ENCODE results near the gene PCARE. TPM values are rescaled to one million over a fixed set of nuclear protein-coding genes. Genes with fewer than 3 reads are reported as not detected.

PCARE gene
- total RNA-seq: not detected in 2 replicates

GRCh38 chr2:29074411-29074810, at the start of gene PCARE:
Gene PCARE (minus strand): TSS chr2:29074523. CDS start chr2:29074261, 262 bp downstream.

GRCh38 chr2:29114946-29115609, 40.8 kb upstream of the PCARE start, which contains the start of gene CLIP4:
Gene CLIP4 (plus strand): TSS chr2:29115415. CDS start chr2:29121389, 5,974 bp downstream.

Other genes with a start within 250 kb of the PCARE start
- gene TRMT61B, start 204.2 kb downstream of the PCARE start, total RNA-seq: 11.7 and 13.3 TPM in 2 replicates
- gene WDR43, start 179.9 kb downstream of the PCARE start, total RNA-seq: 79.3 and 87.1 TPM in 2 replicates
- under 0.01 TPM in 1 of 2 replicates, not detected in the other for gene TOGARAM2, start 93.2 kb downstream of the PCARE start, total RNA-seq
- 56.3 and 72.7 TPM in 2 replicates for gene CLIP4, start 40.9 kb upstream of the PCARE start, total RNA-seq

Measured in hair follicle dermal papilla cell (primary cell).